Activated CD4-positive, alpha-beta T cell treated with anti-CD3 and anti-CD28 coated beads for 36 hours (primary cell): ENCODE results near the gene ROS1. TPM values are rescaled to one million over a fixed set of nuclear protein-coding genes. Genes with fewer than 3 reads are reported as not detected.
A peak's percentile ranks its signal among the peaks of the same experiment; 100 is the strongest.

Experiments
- ATAC-seq: fragments of 200-7000 bp; cut with Tn5 transposase; one replicate; pipeline ENCODE4 v1.10.0; 2021; ENCODE audit warnings: mild to moderate bottlenecking, moderate library complexity
- CTCF ChIA-PET: fragments of 350-600 bp; sonication (Branson Sonifier 250); formaldehyde crosslinking; loops from one replicate; lab custom pipeline; 2021; ENCODE audit warnings: antibody characterized with exemption; lab: Charles Lee
- POLR2A ChIA-PET: fragments of 350-600 bp; sonication (Branson Sonifier 250); formaldehyde crosslinking; loops from one replicate; lab custom pipeline; 2021; ENCODE audit warnings: antibody characterized with exemption, inconsistent platforms; lab: Charles Lee
- DNase-seq: peaks from one replicate; pipeline ENCODE4 v3.0.0-alpha.2; 2020
- H3K27ac Mint-ChIP-seq: one replicate; pipeline ENCODE4 v1.8.0; 2021; ENCODE audit warnings: mixed read lengths
- H3K27me3 Mint-ChIP-seq: one replicate; pipeline ENCODE4 v1.8.0; 2021; ENCODE audit warnings: mixed read lengths
- H3K36me3 Mint-ChIP-seq: one replicate; pipeline ENCODE4 v1.8.0; 2021; ENCODE audit warnings: low read depth, mixed read lengths
- H3K4me1 Mint-ChIP-seq: one replicate; pipeline ENCODE4 v1.8.0; 2021; ENCODE audit warnings: mixed read lengths
- H3K4me3 Mint-ChIP-seq: one replicate; pipeline ENCODE4 v1.8.0; 2021; ENCODE audit warnings: mild to moderate bottlenecking, moderate library complexity, mixed read lengths
- H3K9me3 Mint-ChIP-seq: one replicate; pipeline ENCODE4 v1.8.0; 2021; ENCODE audit warnings: low read depth, mixed read lengths
- intact Hi-C, 2 experiments: fragments of 100-400 bp; cut with DNase I in 1 of 2; cut with micrococcal nuclease in 1 of 2; formaldehyde crosslinking; loops; one replicate each; pipeline versions ENCODE4 v1.14.2 to v1.15.1; 2022 to 2024; cut with DNase I, micrococcal nuclease
- total RNA-seq, 2 experiments: library from RNA; stranded (reverse); gene quantifications; one replicate each; pipeline ENCODE4 v1.2.3, GENCODE V29; 2021

Gene ROS1
- total RNA-seq, 2 experiments from 2014 or later = not detected

DNA sequence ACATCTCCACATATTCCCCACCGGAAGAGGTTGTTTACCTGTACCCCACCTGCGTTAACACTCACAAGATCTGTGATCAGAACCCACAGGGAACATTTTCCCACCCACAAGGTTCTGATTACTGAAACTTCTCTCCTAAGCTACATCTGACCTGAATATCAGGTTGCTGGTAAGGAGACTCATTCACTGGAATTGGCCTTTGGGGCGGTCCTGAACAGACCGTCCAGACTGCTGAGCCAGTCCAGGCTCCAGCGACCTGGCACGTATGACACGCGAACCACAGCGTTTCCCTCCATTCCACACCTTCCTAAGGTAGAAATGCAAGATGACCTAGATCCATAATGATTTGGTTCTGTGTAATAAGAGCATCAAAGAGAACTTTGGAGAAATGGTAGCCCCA, 150.5 kb downstream of the ROS1 start:
- no peaks in the 10 kb centered on the region for H3K4me1 Mint-ChIP-seq
- H3K27me3 Mint-ChIP-seq = peaks cover 50% of the 10 kb centered on the region
- no peak for ATAC-seq
- CTCF ChIA-PET = no interaction called here
- H3K27ac Mint-ChIP-seq = no peak overlapping the region
- no peaks in the 10 kb centered on the region for H3K36me3 Mint-ChIP-seq
- no peaks in the 10 kb centered on the region for H3K9me3 Mint-ChIP-seq
- no peak overlapping the region for H3K4me3 Mint-ChIP-seq
- intact Hi-C loops = no loop called here
- DNase-seq = no peak
- POLR2A ChIA-PET = no interaction called here

DNA sequence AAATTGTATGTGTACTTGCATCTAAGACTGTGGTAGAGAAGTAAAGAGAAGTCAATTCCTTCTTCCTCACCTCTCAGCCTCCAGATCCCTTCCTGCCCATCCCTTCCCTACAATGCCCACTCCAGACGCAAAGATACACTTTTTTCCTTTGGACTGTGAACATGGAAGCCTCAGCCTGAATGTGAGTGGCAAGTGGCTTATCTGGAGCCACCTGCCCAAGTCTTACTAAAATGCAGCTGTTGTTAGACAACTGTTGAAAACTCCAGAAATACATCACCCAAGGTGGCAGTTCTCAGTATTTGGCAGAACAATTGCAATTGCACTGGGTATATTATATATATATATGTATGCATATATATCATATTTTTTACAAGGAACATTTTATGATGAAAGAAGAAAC, 152.9 kb downstream of the ROS1 start:
- Mint-ChIP-seq H3K27me3 (peaks cover 67% of the 10 kb centered on the region), H3K9me3 (no peaks in the 10 kb centered on the region), H3K4me3 (no peak overlapping the region), H3K36me3 (no peaks in the 10 kb centered on the region), H3K27ac (no peak overlapping the region), H3K4me1 (no peaks in the 10 kb centered on the region)
- no peak for ATAC-seq
- no peak for DNase-seq
- ChIA-PET POLR2A (no interaction called here), CTCF (interaction anchor here (0.6 kb wide), 1 partner anchor 44 kb away, joined by 3 read pairs; no protein-coding TSS in a partner anchor)
- intact Hi-C loops = no loop called here

DNA sequence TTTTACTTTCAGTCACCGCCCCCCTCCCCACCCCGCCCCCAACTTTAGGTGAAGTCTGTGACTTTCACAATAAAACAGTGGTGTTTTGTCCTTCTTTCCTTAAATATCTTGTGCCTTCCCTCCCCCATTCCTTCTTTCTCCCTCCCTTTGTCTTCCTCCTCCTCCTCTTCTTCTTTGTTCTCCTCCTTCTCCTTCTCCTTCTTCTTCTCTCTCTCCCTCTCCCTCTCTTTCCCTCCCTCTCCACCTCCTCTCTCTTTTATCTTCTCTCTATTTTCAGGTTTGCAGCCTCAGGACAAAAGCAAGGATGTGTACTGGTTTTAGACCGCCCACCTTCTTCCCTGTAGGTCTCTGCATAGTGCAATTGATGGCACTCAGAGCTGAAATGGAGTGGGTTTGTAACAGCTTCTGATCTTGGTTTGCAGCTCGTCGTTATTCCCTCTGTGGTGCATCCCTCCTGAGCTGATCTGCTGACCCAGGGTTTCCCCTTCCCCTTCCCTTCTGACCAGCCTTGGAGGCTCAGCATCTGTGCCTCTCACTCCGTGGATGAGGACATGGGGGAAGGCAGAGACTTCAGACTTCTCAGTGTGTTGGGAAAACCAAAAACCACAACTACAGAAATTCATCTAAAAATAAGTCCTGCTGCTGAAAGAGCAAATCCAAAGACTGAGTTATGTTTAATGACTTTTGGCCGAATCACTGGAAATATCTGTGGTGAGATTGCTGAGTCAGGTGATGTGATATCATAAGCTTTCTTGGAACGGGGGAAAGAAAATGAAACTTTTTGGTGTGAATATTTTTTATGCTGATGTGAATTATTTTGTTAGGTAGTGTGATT, 153.5 kb downstream of the ROS1 start:
- H3K36me3 Mint-ChIP-seq = no peaks in the 10 kb centered on the region
- peaks cover 74% of the 10 kb centered on the region for H3K27me3 Mint-ChIP-seq
- H3K4me3 Mint-ChIP-seq = no peak overlapping the region
- intact Hi-C loops = no loop called here
- no peaks in the 10 kb centered on the region for H3K4me1 Mint-ChIP-seq
- POLR2A ChIA-PET = no interaction called here
- no peak overlapping the region for H3K27ac Mint-ChIP-seq
- no peaks in the 10 kb centered on the region for H3K9me3 Mint-ChIP-seq
- DNase-seq (no peak), ATAC-seq (no peak)
- CTCF ChIA-PET = no interaction called here

DNA sequence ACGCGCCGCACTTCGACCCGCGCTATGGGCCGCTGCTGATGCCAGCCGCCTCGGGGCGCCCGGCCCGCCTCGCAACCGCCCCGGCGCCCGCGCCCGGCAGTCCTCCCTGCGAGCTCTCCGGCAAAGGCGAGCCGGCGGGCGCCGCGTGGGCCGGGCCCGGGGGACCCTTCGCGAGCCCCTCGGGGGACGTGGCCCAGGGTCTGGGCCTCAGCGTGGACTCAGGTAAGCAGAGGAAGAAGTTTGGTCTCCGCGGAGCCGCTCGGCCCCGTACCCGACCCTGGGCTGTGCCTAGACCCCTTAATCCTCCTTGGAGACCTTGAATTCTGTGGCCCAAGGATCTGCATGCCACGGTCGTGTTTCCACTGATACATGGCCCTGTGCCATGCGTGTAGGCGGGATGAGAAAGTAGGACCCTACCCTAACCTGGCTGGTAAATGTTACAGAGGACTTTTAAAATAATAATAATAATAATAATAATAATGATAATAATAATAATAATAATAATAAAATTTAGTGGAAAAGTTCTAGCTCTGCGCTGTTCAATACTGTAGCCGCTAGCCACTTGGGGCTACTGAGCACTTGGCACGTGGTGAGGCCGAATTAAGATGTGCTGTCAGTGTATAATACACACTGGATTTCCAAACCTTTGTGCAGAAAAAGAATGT, 154.8 kb downstream of the ROS1 start:
- Mint-ChIP-seq H3K4me3 (no peak overlapping the region), H3K9me3 (no peaks in the 10 kb centered on the region), H3K27ac (no peak overlapping the region), H3K4me1 (no peaks in the 10 kb centered on the region), H3K27me3 (peaks cover 80% of the 10 kb centered on the region), H3K36me3 (no peaks in the 10 kb centered on the region)
- ATAC-seq (no peak), DNase-seq (peak; percentile 7)
- intact Hi-C loops = no loop called here
- POLR2A ChIA-PET = no interaction called here
- CTCF ChIA-PET = no interaction called here

DNA sequence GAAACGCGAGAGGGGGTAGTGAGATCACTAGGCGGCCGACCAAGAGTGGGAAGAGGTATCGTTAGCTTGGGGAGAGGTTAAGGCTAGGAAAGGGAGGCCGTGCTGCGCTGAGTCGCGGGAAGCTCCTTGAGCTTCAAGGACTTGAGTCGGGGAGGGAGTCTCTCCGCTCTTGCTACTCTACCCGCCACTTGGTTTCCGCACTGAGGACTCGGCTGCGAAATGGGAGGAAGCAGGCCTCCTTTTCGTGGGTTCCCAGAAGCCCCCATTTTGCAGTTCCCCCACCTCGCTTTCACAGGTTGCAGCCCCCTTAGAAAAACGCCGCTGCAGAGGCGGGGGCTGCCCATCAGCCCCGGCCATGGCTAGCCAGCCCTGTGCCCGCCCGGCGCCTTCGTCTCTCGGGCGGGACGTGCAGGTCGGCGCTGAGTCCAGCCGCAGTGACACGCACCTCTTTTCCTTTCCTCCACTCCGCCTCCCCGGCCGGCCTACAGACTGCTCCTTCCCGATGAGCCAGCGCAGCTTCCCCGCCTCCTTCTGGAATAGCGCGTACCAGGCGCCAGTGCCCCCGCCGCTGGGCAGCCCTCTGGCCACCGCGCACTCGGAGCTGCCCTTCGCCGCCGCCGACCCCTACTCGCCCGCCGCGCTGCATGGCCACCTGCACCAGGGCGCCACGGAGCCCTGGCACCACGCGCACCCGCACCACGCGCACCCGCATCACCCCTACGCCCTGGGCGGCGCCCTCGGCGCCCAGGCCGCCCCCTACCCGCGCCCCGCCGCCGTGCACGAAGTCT, 155.5 kb downstream of the ROS1 start:
- CTCF ChIA-PET = no interaction called here
- H3K27me3 Mint-ChIP-seq = peaks cover 80% of the 10 kb centered on the region
- POLR2A ChIA-PET = no interaction called here
- no peak overlapping the region for H3K27ac Mint-ChIP-seq
- H3K36me3 Mint-ChIP-seq = no peaks in the 10 kb centered on the region
- peak; percentile 42 for ATAC-seq
- H3K9me3 Mint-ChIP-seq = no peaks in the 10 kb centered on the region
- peak; percentile 10 for DNase-seq
- intact Hi-C loops = no loop called here
- H3K4me3 Mint-ChIP-seq = no peak overlapping the region
- H3K4me1 Mint-ChIP-seq = no peaks in the 10 kb centered on the region

DNA sequence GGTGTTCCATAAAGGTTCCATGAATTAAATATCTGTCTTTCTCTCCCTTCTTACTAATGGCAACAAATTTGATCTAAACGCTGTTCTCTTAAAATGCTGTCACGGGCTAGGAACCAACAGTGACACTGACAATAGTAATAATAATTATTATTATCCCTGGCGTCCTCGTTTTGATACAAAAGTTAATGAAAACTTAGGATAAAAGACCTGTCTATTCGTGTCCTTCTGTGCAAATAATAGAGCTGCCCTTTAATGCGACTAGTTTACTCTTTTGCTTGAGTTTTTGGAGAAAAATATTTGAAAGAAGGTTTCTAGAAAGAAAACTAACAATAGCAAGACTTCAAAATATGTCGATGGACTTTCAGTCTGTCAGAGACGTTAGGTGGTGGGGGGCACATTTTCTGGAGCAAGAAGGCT, 156.1 kb downstream of the ROS1 start:
- ChIA-PET POLR2A (no interaction called here), CTCF (no interaction called here)
- H3K36me3 Mint-ChIP-seq = no peaks in the 10 kb centered on the region
- no peak for ATAC-seq
- DNase-seq = no peak
- intact Hi-C loops = no loop called here
- H3K4me1 Mint-ChIP-seq = peaks cover 6% of the 10 kb centered on the region
- no peak overlapping the region for H3K4me3 Mint-ChIP-seq
- peaks cover 80% of the 10 kb centered on the region for H3K27me3 Mint-ChIP-seq
- no peak overlapping the region for H3K27ac Mint-ChIP-seq
- no peaks in the 10 kb centered on the region for H3K9me3 Mint-ChIP-seq

DNA sequence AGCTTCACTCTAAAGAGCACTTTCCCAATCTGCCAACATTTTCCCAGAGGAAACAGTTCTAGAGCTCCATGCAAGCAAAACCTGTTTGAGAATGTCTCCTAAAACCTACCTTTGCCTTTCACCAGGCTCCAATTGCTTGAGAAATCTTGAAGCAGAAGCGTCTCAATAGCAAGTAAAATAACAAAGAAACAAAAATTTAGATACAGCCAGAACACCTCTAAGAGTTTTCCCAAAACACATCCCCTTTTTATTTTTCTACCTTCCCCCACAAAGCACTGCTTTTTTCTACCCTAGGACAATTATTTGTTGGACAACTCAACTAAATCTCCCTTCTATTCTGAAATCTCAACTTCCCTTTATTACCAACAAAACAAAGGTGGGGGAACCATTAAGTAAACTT, 156.8 kb downstream of the ROS1 start:
- ATAC-seq = no peak
- no peak overlapping the region for H3K4me3 Mint-ChIP-seq
- H3K36me3 Mint-ChIP-seq = no peaks in the 10 kb centered on the region

DNA sequence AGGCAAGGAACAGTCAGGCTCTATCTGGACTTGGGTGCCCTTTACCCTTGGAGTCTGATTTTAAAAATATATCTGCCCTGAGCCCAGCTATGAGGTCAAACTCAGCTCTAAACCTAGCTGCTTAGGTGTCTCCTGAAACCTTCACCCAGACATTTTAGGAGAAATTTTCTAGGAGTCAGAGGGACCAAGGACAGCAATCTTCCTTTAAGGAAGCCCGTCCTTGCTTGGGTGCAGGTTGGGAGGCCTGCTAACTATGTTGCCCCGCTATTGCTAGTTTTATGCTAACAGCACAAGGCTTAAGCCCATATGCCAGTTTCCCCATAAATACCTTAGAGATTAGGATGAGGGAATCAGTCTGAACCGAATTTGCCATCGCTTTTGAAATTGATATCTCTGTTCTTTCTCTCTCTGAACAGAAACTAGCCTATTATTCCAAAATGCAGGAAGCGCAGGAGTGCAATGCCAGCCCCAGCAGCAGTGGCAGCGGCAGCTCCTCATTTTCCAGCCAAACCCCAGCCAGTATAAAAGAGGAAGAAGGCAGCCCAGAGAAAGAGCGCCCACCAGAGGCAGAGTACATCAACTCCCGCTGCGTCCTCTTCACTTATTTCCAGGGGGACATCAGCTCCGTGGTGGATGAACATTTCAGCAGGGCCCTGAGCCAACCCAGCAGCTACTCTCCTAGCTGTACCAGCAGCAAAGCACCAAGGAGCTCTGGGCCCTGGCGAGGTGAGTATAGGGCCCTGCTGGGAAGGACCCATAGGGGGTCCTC, 157.8 kb downstream of the ROS1 start:
- DNase-seq = peak; percentile 16
- ChIA-PET CTCF (interaction anchor here (1.8 kb wide), 1 partner anchor 16 kb away, joined by 5 read pairs; no protein-coding TSS in a partner anchor), POLR2A (no interaction called here)
- no peak for ATAC-seq
- peaks cover 8% of the 10 kb centered on the region for H3K4me1 Mint-ChIP-seq
- H3K27ac Mint-ChIP-seq = no peak overlapping the region
- H3K27me3 Mint-ChIP-seq = peaks cover 83% of the 10 kb centered on the region
- no peaks in the 10 kb centered on the region for H3K9me3 Mint-ChIP-seq
- H3K36me3 Mint-ChIP-seq = no peaks in the 10 kb centered on the region
- H3K4me3 Mint-ChIP-seq = no peak overlapping the region
- intact Hi-C loops = no loop called here

More for the DNA sequence above, 156.8 kb downstream of the ROS1 start:
- Mint-ChIP-seq H3K27me3 (peaks cover 81% of the 10 kb centered on the region), H3K4me1 (peaks cover 8% of the 10 kb centered on the region), H3K27ac (no peak overlapping the region), H3K9me3 (no peaks in the 10 kb centered on the region)
- ChIA-PET CTCF (interaction anchor here (1.8 kb wide), 1 partner anchor 15 kb away, joined by 5 read pairs; no protein-coding TSS in a partner anchor), POLR2A (no interaction called here)
- no peak for DNase-seq
- intact Hi-C loops = no loop called here

DNA sequence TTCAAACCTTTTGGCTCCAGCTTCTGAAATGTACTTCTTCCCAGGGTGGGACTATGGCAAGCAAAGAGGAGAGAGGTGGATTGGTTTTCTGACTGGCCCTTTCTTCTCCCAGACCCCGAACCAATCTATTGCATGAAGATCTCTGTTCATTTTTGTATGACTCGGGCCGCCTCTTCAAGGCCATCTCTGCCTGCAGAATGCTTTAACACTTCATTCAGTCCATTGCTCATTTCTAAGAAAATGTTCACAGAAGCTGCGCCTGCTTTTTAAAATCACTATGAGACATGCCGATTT, 158.7 kb downstream of the ROS1 start:
- Mint-ChIP-seq H3K36me3 (no peaks in the 10 kb centered on the region), H3K27me3 (peaks cover 79% of the 10 kb centered on the region), H3K4me3 (no peak overlapping the region), H3K27ac (no peak overlapping the region), H3K9me3 (no peaks in the 10 kb centered on the region), H3K4me1 (peaks cover 8% of the 10 kb centered on the region)
- intact Hi-C loops = no loop called here
- ATAC-seq (no peak), DNase-seq (no peak)
- ChIA-PET CTCF (interaction anchor here (1.5 kb wide), 1 partner anchor 49 kb away, joined by 3 read pairs; no protein-coding TSS in a partner anchor), POLR2A (no interaction called here)

DNA sequence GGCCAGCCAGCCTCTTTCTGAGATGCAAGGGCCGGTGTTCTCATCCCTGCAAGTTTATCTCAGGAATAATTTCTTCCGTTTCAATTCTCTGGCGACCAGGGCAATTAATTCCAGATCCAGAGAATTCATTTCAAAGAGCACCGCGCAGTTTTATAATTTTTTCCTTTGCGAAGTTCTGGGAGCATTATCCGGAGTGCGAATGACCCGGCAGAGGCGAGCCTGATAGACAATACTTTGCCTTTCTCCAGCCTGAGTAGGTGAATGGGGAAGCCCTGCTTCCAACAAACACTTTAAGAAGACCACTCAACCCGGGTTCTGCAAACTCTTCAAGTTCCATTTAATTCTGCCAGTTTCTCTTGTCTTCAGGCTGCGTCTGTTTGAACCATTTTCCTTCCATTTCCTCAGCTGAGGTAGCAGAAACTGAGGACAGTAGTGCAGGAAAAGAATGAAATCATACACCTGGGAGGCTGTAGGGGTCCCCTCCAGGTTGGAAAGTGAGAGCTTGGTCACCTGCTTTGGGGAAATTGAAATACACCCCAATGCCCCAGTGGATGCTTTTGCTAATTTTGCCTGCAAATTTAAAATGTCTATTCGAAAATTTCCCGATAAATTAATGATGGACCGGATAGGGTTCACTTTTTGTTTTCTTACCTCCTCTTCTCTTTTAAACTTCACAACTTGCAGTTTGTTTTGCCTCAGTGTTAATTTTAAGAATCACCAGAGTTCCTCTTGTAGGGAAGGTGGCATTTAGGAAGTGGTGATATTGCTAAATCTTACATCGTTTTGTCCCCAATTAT, 159.3 kb downstream of the ROS1 start:
- no peaks in the 10 kb centered on the region for H3K9me3 Mint-ChIP-seq
- POLR2A ChIA-PET = no interaction called here
- no peak overlapping the region for H3K4me3 Mint-ChIP-seq
- no peaks in the 10 kb centered on the region for H3K36me3 Mint-ChIP-seq
- intact Hi-C loops = no loop called here
- H3K4me1 Mint-ChIP-seq = peaks cover 8% of the 10 kb centered on the region
- DNase-seq = no peak
- CTCF ChIA-PET = interaction anchor here (1.5 kb wide), 1 partner anchor 50 kb away, joined by 3 read pairs; no protein-coding TSS in a partner anchor
- ATAC-seq = no peak
- H3K27me3 Mint-ChIP-seq = peaks cover 80% of the 10 kb centered on the region
- H3K27ac Mint-ChIP-seq = no peak overlapping the region
